ENCODE results near the gene NEMF. TPM values are rescaled to one million over a fixed set of nuclear protein-coding genes. Genes with fewer than 3 reads are reported as not detected.

Gene NEMF
- total RNA-seq, 1 experiment from 2014 or later = 57.7 TPM

DNA sequence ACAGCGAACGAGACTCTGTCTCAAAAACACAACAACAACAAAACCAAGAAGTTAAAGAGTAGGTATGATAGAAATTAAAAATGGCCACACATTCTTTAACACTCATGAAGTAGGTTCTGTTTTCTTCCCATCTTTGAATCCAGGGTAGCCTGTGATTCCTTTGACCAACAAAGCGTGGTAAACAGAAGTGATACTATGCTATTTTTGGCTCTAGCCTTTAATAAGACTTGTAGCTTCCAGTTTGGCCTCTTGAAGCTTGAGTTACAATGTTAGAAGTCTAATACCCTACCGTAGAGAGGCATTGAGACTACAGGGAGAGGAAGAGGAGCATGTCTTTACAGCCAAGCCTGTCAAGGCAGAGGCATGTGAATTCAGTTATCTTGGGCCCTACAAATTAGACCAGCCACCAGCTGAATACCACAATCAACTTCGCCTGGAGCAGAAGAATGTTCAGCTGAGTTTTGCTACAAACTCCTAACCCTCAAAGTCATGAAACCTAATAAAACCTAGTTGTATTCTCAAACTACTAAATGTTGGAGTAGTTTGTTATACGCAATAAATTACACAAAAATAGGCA, 4.9 kb upstream of the NEMF start:
- intact Hi-C loops (cut with micrococcal nuclease) = loop anchor here (10.0 kb wide), 1 partner anchor 917 kb away; no protein-coding TSS in a partner anchor
- Histone ChIP-seq H3K4me2 (ENCODE audit: low read length) (no peak overlapping the region), H3K79me2 (ENCODE audit: insufficient read depth, low read length) (peaks cover 3% of the 10 kb centered on the region), H3K36me3 (ENCODE audit: control insufficient read depth in 1 of 2, insufficient read depth in 2 of 2, low read length in 2 of 2) (no peaks in the 10 kb centered on the region), H3K9me2 (ENCODE audit: insufficient read depth) (no peaks in the 10 kb centered on the region), H3K4me3 (replicated peaks in 1 of 2; ENCODE audit: low read depth in 1 of 2, low read length in 2 of 2) (no peak overlapping the region), H2AFZ (ENCODE audit: low read depth, low read length, poor library complexity, severe bottlenecking) (no peak overlapping the region), H3K27ac (ENCODE audit: low read depth, low read length) (no peak overlapping the region), H3K9me3 (ENCODE audit: control insufficient read depth in 1 of 2, insufficient read depth in 1 of 2, low read depth in 1 of 2, low read length in 2 of 2) (no peaks in the 10 kb centered on the region), H4K20me1 (ENCODE audit: insufficient read depth) (no peaks in the 10 kb centered on the region), H3K27me3 (ENCODE audit: insufficient read depth, low read length) (no peaks in the 10 kb centered on the region), H3K9ac (ENCODE audit: low read length) (no peak overlapping the region), H3K4me1 (ENCODE audit: control insufficient read depth in 1 of 2, insufficient read depth in 2 of 2, low read length in 2 of 2) (peaks cover 9 to 27% of the 10 kb centered on the region in 2 experiments; a peak in 3 of 4 replicates)
- RAD21 ChIA-PET (ENCODE audit: low non-redundant PET in 1 of 2, low total read pairs in 2 of 2, uncharacterized antibody in 2 of 2, unreplicated experiment in 2 of 2) = no interaction called here
- no peak for ATAC-seq
- CTCF ChIA-PET = no interaction called here
- BruUV-seq (replicated peaks) = no TSS peak
- no peak for DNase-seq (ENCODE audit: low read depth, low spot score)
- POLR2A ChIA-PET = no interaction called here
- TF ChIP-seq EGR1 (IDR thresholded peaks at IDR 0.05; ENCODE audit: low read depth) = no peak
- TF ChIP-seq POLR2A (IDR thresholded peaks at IDR 0.05; ENCODE audit: borderline replicate concordance, extremely low read depth, insufficient read depth, insufficient read length) = no peak
- no peak for TF ChIP-seq SRF (IDR thresholded peaks at IDR 0.05; ENCODE audit: low read depth)
- TF ChIP-seq, protein P1, sequence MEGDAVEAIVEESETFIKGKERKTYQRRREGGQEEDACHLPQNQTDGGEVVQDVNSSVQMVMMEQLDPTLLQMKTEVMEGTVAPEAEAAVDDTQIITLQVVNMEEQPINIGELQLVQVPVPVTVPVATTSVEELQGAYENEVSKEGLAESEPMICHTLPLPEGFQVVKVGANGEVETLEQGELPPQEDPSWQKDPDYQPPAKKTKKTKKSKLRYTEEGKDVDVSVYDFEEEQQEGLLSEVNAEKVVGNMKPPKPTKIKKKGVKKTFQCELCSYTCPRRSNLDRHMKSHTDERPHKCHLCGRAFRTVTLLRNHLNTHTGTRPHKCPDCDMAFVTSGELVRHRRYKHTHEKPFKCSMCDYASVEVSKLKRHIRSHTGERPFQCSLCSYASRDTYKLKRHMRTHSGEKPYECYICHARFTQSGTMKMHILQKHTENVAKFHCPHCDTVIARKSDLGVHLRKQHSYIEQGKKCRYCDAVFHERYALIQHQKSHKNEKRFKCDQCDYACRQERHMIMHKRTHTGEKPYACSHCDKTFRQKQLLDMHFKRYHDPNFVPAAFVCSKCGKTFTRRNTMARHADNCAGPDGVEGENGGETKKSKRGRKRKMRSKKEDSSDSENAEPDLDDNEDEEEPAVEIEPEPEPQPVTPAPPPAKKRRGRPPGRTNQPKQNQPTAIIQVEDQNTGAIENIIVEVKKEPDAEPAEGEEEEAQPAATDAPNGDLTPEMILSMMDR (IDR thresholded peaks at IDR 0.05 in 2 of 3, conservative IDR thresholded peaks at IDR 0.05 in 1 of 3; ENCODE audit: borderline replicate concordance in 1 of 3, insufficient read depth in 1 of 3, low read depth in 2 of 3, low read length in 2 of 3) = no peak
- no peak for TF ChIP-seq JUND (IDR thresholded peaks at IDR 0.05)
- TF ChIP-seq, protein P2, sequence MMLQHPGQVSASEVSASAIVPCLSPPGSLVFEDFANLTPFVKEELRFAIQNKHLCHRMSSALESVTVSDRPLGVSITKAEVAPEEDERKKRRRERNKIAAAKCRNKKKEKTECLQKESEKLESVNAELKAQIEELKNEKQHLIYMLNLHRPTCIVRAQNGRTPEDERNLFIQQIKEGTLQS (IDR thresholded peaks at IDR 0.05) = no peak
- TF ChIP-seq ZFX (IDR thresholded peaks at IDR 0.05) = no peak
- no peak for TF ChIP-seq YY1 (IDR thresholded peaks at IDR 0.05; ENCODE audit: extremely low read depth, insufficient replicate concordance, low read depth, low read length)
